CD4-positive, alpha-beta T cell treated with Interferon gamma for 1 hour (primary cell): ENCODE measurements around the gene IFI30.

Source experiments
- DNase-seq: peaks from one replicate; pipeline ENCODE4 v3.0.0-alpha.2; 2020

Gene IFI30

DNA sequence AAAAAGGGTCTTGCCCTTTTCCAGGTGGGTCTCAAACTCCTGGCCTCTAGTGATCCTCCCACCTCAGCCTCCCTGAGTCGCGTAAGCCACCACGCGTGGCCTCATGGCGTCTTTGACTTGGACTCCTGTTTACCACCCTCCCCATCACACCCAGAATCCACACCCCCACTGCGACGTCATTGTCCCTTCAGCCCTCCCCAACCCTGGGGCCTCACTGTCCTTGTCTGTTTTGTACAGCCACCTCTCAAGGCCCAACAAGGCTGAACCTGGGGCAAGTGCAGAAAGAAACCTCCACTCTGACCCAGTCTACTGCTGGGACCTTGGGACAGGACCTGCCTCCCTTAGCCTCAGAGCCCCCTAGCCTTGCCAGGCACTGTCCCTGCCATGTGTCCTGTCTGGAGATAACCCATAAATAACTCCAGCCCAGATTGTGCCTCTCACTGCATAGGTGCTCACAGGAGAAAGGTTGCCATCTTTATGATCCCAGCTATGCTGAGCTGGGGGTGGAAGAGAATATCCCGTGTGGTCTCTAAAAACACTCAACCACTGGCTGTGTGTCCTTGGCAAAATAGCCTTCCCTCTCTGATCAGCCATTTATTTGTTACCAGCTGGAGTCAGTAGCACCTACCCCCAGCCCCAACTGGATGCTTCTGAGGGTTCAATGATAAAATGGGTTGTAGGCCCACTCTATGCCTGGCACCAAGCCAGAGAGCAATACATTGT, 1.8 kb upstream of the IFI30 start:
- peak; percentile 40 for DNase-seq

DNA sequence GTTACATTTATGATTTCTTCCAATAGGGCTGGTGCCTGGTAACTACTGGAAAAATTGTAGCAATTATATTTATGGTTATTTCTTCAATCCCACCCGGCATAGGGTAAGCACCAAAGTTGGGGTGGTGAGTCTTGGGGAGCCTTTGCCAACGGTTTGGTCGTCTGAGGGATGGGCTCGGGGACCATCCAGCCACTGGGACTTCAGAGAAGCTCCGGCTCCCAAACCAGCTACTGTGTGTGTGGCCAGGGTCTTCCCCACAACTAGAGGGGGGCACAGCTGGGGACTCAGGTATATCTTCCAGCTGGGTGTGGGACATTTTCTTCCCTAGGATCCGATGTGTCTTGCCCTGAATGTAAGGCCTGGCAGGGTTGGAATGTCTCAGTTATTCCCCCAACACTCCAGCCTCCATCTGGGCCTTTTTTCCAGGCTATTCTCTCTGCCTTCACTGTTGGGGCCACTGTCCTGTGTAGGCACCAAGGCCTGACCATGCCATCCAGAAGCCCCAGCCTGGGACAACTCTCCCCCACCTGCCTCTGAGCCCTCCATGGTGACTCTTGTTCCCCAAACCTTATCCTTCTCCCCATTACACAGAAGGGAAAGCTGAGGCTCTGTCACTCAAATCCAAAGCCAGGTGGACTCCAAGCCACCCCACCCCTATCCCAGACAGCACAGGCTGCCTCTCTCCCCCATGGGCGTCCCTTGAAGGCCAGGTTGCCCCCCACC, 1.1 kb upstream of the IFI30 start:
- DNase-seq: no peak

DNA sequence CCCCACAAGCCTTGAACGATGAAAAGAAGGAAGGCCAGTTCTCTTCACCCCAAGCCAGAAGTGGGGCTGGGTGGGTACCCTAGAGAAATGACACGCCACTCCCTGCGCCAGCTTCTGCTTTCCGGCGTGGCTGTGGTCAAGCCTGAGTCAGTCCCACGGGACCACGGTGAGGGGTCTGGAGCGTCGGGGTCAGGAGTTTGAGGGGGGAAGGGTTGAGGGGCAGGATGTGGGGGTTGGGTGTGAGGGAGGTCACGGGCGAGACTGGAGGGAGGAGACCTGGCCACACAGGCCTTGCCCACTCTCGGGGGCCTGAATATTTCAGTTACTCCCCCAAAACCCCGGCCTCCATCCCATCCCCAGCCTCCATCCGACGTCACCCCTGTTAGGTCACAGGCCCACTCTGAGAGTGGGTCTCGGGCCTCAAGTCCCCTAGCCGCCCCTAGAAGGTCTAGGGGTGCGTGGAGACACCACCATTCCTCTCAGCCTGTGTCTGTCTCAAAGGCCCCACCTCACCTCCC, 500 bp upstream of the IFI30 start:
- peak; percentile 85 for DNase-seq

DNA sequence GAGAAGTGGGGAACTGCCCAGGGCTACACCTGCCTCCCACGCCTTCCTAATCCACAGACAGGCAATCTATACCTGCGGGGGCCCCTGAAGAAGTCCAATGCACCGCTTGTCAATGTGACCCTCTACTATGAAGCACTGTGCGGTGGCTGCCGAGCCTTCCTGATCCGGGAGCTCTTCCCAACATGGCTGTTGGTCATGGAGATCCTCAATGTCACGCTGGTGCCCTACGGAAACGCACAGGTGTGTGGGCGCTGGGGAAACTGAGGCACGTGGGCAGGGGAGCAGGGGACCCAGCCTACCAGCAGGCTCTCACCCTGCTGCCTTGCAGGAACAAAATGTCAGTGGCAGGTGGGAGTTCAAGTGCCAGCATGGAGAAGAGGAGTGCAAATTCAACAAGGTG, 1.4 kb downstream of the IFI30 start:
- no peak for DNase-seq

DNA sequence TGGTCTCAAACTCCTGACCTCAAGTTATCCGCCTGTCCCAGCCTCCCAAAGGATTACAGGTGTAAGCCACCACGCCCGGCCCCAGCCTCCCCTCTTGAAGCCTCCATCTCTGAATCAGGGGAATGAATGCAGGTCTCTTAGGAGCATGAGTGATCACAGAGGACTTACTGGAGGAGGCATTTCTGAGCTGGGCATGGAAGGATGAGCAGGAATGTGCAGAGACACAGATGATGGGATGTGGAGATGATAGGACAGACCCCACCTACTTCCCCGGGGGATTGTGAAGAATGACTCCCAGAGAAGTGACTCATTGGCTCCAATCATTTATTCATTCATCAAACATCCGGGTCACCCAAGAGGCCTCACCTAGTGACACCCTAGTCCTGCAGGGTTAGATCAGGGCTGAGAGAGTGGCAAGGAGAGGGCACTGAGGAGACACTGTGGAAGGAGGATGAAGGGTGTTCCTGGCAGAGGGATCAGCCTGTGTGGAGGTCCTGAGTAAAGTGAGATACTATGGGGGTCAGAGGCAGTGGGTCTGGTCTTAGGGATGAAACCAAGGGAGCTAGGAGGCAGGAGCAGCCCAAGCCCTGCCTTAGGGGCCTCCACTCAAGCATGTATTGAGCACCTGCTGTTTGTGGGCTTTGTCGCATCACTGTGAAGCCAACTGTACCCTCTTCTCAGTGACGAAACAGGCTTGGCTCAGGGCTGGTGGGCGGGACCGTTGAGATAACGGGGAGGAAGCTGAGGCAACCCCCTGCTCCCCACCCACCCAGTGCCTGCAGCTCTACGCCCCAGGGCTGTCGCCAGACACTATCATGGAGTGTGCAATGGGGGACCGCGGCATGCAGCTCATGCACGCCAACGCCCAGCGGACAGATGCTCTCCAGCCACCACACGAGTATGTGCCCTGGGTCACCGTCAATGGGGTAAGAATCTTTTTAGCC, 3.0 kb downstream of the IFI30 start:
- no peak for DNase-seq

DNA sequence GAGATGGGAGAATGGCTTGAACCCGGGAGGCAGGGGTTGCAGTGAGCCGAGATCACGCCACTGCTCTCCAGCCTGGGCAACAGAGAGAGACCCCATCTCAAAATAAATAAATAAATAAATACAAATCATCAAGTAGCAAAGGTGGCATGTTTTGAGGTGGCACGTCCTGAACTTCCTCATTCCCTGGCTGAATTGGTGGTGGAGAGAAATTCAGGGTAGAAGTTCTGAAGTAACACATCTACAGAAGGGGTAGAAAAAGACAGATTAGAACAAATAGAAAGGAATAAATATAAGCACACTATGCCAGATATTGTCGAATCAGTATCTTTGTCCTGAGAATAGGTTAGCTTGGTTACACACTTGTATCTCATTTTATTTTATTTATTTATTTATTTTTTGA, 6.3 kb downstream of the IFI30 start:
- no peak for DNase-seq

DNA sequence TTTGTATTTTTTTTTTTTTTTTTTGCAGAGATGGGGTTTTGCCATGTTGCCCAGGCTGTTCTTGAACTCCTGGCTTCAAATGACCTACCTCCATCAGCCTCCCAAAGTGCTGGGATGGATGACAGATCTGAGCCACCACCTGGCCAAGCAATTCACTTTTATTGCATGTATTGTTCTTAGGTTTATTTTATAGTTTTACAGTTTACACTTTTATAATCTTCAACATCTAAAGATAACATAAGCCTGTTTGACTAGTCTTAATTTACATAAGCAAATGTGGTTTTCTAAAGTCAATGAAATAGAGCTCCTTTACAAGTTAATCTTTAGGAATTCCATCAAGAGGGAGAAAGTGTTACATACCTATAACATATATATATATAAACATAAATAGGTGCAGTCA, 9.9 kb downstream of the IFI30 start:
- DNase-seq: no peak

DNA sequence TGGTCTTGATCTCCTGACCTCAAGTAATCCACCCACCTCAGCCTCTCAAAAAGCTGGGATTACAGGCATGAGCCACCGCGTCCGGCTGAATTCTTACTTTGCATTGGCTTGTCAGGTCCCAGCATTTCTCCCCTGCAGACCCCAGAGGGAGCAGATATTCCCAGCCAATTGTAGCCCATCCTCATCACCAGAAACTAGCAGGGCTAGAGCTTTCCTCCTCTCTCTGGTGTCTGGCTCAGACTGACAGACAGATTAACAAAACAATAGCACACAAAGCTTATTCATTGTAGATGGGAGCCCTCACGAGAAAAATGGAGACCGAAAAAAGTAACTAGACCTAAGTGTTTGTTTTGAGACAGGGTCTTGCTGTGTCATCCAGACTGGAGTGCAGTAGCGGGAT, 11.9 kb downstream of the IFI30 start:
- DNase-seq: no peak

DNA sequence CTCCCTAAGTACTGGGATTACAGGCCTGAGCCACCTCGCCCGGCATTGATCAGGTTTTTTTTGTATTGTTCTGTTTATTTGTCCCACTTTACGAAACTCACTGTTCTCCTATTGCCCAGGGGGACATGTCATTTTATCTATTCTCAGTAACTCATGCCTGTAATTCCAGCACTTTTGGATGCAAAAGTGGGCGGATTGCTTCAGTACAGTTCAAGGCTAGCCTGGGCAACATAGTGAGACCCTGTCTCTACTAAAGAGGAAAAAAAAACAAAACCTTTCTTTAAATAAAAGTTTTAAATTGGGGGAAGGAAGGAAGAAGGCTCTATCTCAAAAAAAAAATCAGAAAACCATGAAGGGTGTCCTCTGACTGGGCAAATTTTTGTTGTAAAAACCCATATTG, 16.7 kb downstream of the IFI30 start:
- DNase-seq: no peak

DNA sequence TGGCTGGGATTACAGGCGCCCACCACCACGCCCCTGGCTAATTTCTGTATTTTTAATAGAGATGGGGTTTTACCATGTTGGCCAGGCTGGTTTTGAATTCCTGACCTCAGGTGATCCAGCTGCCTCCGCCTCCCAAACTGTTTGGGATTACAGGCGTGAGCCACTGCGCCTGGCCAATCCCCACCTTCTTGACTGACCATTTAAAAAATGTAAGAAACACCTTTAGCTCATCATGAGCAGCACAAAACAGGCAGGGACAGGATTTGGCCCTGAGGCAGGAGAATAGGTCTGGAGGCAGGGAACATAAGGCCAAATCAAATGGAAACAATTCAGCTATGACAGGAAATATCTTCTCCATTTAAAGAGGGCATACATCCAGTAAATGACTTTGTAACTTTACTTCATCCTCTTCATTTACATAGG, 18.0 kb downstream of the IFI30 start:
- no peak for DNase-seq

DNA sequence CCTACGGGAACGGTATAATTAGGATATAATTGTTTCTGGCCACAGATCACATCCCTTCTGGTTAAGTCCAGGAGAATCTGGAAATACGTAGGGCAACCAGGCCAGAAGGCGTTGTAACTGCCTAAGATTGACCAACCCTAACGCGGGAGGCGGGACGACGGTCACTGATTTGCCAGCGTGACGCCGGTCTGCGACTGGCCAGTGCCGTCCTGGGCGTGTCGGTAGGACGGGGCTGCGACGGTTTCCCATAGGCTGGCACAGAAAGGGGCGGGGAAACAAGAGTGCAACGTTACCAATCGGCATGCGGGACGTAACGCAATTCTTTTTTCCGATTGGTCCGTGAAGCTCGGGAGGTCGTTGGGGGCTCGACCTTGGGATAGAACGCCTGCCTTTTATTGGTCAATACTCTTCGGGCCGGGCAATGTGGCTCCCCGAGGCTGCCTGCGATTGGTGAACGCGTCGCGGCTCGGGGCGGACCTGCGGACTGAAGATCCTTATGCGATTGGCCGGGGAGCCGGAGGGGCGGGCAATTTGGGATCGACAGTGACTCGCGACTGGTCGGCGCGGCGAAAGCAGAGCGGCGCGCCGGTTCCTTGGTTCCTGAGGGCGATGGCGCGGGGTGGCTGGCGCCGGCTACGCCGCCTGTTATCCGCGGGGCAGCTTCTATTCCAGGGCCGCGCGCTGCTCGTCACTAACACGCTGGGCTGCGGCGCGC, 19.2 kb downstream of the IFI30 start, which contains the start of gene MPV17L2:
Gene MPV17L2 (plus strand): TSS at position 546 of the 715 bp plus-strand sequence. CDS start 64 bp downstream, at position 610.
- peak; percentile 100 for DNase-seq

DNA sequence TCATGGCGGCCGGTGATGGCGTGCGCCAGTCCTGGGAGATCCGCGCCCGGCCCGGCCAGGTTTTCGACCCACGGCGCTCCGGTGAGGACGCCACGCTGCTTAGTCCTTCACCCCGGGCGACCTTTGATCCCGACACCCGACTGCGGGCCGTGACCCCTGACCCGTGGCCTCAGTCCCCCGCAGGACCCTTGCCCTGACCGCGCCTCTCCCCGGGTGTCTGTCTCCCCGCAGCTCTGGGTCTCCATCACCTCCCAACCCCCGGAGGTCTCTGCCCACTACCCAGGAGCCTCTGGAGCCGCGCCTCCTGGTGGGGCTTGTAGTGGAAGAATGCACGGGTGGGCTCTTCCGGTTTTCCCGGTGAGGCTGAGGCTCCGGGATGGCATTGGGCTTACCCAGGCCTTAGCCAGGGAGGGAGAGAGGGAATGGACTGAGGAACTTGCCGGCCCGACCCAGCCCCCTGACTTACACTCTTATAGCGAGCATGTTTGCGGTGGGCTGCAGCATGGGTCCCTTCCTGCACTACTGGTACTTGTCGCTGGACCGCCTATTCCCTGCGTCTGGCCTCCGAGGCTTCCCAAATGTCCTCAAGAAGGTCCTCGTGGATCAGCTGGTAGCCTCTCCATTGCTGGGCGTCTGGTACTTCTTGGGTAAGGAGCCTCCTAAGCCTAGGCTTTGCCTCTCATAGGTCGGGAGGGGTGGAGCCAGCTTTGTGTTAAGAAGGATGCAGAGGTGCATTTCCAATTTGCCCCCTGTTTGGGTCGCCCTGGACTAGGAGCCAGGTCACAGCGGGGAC, 20.0 kb downstream of the IFI30 start:
- no peak for DNase-seq

DNA sequence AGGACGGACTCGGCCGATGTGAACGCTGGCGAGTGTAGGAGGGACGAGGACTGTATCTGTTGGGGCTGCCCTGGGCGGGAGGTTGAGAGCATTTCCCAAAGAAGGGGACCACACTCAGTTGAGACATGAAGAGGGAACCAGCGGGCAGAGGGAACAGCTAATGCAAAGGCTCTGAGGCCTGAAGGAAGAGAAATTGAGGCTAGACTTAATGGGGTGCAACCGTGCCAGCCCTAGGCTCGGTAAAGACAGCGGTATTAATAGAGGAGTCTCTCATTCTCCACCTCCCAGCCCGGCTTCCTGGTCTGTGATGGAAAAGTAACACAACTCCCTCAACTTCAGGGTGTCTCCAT, 20.5 kb downstream of the IFI30 start:
- DNase-seq: no peak

DNA sequence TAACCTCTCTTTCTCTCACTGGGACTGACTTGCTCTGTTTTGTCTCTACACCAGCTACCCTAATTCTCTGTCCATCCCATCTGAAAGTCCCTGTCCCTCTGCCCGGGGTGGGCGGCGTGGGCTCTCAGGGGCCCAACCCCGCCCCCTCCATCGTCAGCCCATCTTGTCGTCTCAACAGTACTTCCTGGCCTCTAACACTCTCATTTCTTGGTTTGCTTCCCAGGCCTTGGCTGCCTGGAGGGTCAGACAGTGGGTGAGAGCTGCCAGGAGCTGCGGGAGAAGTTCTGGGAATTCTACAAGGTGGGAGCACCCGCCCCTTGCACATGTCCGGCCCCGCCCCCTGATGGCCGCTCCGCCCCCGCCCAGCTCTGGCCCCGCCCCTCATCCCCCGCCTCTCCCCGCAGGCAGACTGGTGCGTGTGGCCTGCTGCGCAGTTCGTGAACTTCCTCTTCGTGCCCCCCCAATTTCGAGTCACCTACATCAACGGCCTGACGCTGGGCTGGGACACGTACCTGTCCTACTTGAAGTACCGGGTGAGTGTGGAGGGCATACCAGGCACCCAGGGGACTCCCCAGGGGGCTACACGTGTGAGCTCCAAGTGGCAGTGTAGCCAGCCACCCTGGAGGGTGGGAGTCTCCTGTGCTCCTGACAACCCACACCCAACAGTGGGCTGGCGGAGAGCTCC, 21.1 kb downstream of the IFI30 start:
- DNase-seq: peak; percentile 66

DNA sequence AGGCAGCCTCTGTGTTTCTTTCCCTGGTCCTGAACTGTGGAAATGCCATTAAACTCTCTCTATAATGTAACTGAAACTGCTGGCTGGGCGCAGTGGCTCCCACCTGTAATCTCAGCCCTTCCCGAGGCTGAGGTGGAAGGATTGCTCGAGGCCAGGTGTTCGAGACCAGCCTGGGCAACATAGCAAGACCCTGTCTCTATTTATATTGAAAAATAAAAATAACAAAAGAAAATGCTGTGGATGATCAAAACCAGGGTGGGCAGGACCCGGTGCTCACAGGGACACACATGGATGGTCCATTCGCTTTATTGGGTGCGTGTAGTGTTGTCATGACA, 22.9 kb downstream of the IFI30 start:
- DNase-seq: no peak

DNA sequence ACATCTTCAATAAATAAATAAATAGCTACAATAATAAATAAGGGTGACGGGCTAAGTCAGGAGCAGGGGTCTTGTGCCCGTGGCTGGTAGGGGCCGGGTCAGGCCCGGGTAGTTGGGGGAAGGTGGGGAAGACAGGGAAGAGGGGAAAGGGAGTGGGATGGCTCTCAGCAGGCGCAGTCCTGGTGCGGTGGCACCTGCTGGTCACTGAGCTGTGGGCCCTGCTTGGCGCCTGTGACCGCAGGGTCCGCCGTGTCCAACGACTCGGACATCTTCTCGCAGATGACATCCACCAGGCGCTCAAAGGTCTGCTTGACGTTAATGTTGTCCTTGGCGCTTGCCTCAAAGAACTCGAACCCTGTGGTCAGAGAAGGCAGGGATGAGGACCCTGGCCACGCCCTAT, 23.7 kb downstream of the IFI30 start:
- no peak for DNase-seq

DNA sequence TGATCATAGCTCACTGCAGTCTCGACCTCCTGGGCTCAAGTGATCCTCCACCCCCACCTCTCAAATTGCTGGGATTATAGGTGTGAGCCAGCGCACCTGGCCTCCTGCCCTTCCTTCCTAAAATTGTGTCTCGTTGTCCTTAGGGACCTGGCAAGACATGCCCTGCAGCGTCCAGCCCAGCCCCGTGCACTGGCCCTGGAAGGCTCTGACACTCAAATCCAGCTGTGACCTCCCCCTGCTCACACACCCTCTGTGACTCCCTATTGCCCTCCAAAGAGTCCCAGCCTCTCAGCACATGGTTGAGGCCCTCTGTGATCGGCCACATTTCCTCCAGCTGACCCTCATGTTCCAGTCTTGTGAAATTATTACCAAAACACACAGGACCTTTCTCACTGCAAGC, 24.3 kb downstream of the IFI30 start:
- DNase-seq: no peak

DNA sequence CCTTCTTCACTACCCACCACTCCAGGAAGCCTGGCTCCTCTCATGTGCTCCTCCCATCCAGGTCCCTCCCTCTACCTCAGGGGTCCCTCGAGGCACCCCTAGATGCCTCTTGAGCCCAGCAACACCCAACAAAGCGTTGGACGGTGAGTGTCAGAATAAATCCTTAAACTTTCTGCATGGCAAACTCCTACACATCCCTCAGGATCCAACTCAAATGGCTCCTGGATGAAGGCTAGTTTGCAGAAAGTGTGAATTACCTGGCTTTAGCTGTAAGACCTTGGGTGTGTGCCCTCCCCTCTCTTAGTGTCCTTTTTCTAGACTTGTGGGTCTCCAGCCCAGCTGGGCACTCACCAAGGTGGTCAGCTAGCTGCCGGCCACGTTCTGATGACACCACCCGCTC, 24.8 kb downstream of the IFI30 start:
- no peak for DNase-seq

DNA sequence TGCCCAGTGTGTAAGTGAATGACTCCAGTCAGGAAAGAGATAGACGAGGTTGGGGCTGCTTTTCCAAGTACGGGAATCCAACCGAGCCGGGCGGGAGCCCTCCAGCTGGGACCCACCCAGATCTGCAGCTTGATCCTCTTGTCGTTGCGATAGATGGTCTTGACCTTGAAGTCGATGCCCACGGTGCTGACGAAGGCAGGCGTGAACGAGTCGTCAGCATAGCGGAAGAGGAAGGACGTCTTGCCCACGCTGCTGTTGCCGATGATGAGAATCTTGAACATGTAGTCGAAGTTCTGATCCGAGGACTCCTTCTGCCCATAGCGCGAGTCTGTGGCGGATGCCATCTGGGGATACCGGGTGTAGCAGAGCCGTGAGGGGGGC, 28.8 kb downstream of the IFI30 start:
- DNase-seq: no peak

DNA sequence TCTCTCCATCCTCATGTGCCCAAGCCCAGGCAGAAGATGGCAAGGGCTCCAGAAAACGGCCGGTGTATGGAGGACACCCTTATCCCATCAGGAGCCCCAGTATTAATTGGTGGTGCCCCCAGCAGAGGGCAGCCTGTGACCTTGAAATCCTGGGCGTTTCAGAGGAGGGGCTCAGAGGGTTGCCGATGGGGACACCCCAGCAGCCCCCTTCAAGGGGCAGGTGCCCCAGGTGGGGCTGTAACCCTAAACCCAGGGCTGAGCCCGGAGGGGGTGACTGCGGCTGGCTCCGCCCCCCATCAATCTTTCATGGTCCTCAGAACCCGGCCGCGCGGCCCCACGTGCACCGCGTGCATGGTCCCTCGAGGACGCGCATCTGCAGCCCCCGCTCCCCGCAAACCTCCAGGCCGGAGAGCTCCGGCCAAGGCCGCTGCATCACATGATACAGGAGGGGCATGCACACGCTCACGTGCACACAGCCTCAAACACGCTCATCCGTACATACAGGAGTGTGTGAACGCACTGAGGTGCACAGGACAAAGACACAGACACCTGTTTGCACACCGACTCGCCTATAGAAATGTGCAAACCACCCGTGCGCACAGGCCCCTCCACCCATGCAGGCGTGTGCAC, 29.3 kb downstream of the IFI30 start:
- DNase-seq: no peak

DNA sequence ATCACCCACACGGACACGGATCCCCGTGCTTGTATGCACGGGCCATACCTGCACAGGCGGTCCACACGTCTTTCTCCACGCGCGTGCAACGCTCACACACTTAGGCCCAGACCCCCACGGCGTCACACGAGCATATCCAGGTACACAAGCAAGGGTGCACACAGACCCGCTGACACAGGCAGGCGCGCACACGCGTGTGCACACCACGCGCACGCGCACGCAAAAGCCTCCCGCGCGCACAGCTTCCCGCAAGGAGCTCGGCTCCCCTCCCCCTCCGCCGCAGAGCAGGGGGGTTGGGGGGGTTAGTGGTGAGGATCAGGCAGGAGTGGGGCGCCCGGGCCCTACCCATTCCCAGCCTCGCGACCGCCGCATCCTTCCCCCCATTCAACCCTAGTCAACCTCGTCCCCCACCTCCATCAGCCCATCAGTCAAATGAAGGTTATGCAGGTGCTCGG, 29.8 kb downstream of the IFI30 start:
- peak; percentile 54 for DNase-seq
